Fibroblast of skin of abdomen (primary cell): ENCODE measurements around the gene MAFB.
A peak's percentile ranks its signal among the peaks of the same experiment; 100 is the strongest.

ENCODE experiments used
- DNase-seq: peaks from one replicate; pipeline ENCODE4 v3.0.0-alpha.2; 2013

MAFB gene

GRCh38 chr20:40702504-40702903 lies 13.5 kb upstream of the MAFB start:
- no peak for DNase-seq

GRCh38 chr20:40698744-40699143 lies 9.7 kb upstream of the MAFB start:
- DNase-seq = no peak

DNA sequence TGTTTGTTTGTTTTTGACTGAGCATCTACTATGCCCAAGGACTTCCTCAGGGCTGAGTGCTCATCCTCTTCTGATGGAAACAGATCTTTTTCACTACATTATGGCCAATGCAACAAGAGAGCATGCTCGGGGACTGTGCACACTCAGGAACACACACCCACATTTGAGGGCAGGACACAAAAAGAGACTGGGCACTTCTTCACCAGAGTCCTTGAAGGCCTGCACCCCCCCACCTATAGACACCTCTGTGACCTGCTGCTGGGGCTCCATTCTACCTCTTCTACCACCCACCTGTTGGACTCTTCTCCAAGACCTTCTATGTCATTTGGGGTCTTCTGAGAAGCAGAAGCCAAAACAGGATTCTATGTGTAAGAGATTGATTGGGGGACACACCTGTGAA lies 9.2 kb upstream of the MAFB start:
- DNase-seq = no peak

DNA sequence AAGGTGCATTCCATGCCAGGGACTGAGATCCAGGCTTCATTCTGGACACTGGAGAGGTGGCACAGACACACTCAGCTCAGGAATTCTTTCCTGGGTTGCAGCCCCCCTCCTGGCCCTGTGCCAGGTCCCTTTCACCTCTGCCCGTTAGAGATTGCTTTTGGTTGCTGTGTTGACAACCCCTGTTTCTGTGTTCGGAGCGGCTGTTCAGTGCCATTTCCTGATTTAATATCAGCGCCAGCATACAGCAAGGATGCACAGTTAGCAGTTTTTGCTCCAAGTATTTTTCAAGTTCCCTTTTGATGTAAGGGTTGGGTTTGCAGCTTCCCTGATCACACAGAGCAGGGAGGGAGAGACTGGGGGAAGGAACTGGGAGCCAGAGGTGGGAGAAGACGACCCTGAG lies 8.5 kb upstream of the MAFB start:
- no peak for DNase-seq

GRCh38 chr20:40695214-40695613 lies 6.2 kb upstream of the MAFB start:
- no peak for DNase-seq

- no peak for DNase-seq
Observed at GRCh38 chr20:40694246-40694645, 5.2 kb upstream of the MAFB start.

GRCh38 chr20:40692240-40693011 lies 3.4 kb upstream of the MAFB start:
- DNase-seq = no peak

- DNase-seq = no peak
Observed at GRCh38 chr20:40691566-40692239, 2.7 kb upstream of the MAFB start.

GRCh38 chr20:40690836-40691565 lies 2.0 kb upstream of the MAFB start:
- no peak for DNase-seq

DNA sequence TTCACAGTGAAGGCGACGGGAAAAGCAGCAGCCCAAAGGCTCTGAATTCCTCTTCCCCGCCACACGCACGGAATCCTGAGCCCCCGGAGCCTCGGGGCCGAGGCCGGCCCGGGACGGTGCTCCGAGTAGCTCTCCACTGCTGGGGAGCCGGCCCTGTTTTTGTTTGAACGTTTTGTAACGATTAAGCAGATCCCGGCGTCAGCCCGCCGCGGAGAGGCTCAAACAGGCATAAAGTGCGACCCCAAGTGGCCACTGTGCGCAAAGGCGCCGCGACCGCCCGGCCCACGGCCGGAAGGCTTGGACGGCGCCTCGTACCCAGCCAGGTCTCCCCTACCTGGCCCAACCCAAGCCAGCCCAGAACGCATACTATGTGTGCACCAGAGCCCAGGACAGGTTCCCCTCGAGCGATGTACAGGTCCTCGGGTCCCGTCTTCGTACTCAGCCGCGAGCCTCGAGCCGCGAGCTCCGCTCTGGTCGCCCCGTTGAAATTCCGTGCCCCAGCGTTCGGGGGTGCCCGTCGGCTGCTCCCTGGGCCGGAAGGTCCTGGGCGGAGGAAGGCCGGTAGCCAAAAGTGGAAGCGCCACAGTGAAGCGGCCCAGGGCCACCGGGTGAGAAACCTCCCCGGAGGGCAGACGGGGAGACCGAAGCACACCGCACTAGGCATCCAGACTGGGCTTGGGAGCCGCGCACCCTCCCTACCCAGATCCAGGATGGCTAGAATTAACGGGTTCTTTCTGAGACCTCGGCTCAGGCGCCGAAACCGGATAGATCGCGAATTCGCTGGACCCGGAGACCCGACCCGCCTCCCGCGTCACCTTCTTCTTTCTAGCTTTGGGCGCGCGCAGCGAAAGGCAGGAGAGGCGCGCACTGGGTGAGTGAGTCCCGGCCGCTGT lies 1.2 kb upstream of the MAFB start:
- peak; percentile 90 for DNase-seq

GRCh38 chr20:40688129-40689099 lies 622 bp downstream of the MAFB start:
- peak; percentile 11 for DNase-seq

DNA sequence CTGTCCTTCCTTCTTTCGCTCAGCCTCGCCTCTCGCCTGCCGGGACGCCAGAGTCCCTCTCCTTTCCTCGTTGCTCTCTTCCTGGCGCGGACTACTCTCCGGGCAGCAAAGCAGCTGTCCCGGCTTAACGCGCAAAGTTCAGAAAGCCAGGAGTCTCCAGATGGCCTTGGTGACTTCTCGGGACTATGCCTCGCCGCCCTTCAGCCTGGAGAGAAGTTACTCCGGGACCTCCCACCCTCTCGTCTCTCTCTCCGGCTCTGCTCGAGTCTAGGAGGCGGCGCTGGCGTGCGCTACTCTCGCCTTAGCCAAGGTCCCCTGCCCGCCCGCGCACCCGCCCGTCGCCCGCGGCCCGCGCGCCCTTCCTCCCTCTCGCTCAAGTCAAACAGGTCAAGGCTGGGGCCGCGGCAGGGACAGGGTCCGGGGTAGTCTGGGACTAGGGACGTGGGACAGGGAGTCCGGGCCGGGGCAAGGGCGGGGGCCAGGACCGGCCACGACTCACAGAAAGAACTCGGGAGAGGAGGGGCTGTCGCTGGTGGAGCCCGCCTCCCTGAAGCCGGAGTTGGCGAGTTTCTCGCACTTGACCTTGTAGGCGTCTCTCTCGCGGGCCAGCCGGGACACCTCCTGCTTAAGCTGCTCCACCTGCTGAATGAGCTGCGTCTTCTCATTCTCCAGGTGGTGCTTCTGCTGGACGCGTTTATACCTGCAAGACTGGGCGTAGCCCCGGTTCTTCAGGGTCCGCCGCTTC lies 1.5 kb downstream of the MAFB start:
- DNase-seq = peak; percentile 21

DNA sequence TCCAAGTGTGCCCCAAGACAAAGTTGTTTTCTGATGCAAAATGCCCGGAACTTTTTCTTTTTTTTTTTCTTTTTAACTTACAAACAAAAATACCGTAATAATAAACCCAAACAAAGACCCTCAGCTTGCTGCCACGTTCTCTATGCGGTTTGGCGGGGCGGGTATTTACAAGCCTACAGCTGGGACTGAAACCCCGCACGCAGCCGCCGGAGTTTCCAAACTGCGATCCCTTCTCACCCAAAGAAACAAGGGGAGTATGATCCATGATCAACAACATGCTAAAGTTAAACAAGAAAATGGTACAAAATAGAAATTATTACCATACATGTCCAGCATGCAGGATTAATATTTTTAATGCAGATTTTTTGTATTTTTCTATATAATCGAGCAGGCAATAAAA lies 2.1 kb downstream of the MAFB start:
- no peak for DNase-seq

- DNase-seq = no peak
Observed at GRCh38 chr20:40686434-40686882, 2.6 kb downstream of the MAFB start.

DNA sequence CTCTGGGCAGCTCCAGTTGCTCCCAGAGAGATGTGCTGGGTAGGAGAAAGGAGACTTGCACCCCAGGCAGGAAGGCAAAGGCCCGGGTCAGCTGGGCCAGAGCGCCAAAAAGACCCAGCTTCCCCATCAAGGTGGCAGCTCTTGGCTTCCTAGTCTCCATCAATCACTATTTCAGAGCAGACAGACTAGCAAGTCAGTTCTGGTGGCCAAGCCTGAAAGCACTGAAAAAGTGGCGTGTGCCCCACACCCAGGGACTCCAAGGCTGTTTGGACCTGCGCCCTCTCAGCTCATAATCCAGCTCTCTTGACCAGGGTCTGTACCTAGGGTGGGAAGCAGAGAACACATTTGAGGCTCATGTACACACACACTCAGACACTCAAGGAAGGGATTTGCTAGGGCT lies 3.7 kb downstream of the MAFB start:
- no peak for DNase-seq

- no peak for DNase-seq
Observed at GRCh38 chr20:40683894-40684268, 5.2 kb downstream of the MAFB start.

DNA sequence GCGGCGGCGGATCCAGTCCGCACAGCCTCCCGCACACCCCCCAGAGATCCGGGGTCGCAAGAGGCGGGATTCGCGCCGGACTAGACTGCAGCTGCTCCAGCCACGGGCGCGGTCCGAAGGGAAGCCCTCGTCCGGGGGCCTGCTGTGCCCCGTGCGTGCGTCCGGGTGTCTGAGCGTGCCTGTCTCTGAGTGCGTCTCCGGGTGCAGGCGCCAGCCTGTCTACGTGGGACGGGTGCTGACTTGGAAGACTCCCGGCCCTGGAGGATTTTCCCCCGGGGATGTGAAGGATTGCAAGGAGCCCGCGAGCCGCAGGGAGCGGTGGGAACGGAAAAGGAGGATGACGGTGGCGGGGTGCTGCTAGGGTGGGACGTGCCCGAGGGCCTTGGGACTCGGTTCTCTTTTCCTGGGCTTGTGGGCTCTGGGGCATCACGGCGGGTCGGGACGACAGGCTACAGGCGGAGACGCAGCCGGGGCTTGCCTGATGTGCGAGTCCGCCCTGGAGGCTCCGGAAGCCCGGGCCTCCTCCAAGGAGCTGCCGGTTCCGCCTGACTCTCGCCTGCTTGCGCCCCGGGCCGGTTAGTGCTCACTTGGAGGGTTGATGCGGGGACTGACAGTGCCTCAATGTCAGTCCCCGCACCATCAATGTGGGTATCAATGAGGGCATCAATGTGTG lies 5.7 kb downstream of the MAFB start:
- DNase-seq = peak; percentile 42

DNA sequence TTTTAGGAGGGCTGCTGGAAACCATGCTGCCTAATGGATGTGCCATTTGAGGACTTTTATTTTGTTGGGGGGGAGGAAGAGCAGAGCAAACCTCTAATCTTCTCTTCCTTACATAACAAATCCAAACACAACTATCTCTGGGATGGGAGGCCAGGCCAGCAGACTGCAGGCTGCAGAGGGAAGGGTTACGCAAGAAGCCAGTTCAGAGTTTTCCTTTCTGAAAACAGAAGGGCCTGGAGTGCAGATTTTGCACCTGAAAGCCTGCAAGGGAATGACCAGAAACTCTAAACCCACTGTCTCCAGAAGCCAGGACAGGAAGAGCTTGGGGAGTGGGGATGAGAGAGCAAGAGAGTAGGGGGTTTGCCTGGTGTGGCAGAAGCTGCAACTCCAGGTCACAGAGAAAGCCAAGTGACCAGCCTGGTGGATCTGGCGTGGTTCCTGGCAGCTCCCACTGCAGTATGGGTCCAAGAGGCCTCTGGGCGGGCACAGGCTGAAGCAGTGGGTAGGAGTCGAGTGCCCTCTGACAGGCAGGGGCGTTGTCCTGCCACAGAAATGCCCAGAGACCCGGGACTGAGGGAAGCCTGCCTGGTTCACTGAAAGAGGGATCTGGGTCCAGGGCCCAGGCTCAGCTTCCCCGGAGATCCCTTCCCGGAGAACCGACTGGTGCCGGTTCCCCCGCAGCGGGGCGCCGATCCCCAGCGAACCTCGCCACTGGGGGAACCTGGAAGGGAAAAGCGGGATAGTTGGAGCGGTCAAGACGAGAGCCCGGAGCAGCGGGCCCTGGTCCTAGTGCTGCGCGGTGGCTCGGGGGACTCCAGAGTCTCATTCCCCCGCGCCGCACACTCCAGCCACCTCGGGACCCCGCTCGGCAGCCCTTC lies 6.7 kb downstream of the MAFB start:
- peak; percentile 14 for DNase-seq

DNA sequence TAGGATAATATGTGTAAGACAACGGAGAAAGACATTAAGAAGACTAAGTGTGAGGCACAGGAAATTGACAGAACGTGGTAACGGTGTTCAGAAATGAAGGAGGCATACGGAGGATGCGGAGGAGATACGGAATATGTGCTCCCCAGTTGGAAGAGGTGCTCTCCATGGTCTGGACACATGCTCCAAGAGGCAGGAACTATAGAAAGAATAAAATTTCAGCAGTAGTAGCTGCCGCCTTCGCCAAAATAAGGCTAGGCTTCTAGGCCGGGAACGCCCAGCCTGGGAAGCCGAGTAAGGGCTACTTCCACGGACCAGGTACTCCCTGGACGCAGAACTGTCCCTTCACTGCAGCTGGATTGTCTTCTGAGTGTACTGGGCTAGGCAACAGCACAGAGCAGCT lies 7.4 kb downstream of the MAFB start:
- DNase-seq = no peak
